GM19025 (cell line): ENCODE results near the gene ANKFY1.
A peak's percentile ranks its signal among the peaks of the same experiment; 100 is the strongest.
"Not testable (repeated sequence)": the region's sequence is repeated elsewhere in the genome, so short reads cannot be mapped to it uniquely, and the experiment has no call there.

ENCODE experiments used
- ATAC-seq: cut with Tn5 transposase; IDR thresholded peaks from one replicate; pipeline ENCODE4 v1.9.1; 2021; ENCODE audit warnings: mild to moderate bottlenecking, low read depth, moderate library complexity; ENCODE audit not compliant: unreplicated experiment

The ANKFY1 gene

GRCh38 chr17:4160294-4160859 is 103.4 kb downstream of the ANKFY1 start:
- no peak for ATAC-seq

DNA sequence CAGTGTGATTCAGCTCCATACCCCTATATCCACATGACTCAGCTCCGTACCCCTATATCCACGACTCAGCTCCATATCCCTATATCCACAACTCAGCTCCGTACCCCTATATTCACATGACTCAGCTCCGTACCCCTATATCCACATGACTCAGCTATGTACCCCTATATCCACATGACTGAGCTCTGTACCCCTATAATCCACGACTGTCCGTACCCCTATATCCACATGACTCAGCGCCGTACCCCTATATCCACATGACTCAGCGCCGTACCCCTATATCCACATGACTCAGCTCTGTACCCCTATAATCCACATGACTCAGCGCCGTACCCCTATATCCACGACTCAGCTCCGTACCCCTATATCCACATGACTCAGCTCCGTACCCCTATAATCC is 104.0 kb downstream of the ANKFY1 start:
- no peak for ATAC-seq

DNA sequence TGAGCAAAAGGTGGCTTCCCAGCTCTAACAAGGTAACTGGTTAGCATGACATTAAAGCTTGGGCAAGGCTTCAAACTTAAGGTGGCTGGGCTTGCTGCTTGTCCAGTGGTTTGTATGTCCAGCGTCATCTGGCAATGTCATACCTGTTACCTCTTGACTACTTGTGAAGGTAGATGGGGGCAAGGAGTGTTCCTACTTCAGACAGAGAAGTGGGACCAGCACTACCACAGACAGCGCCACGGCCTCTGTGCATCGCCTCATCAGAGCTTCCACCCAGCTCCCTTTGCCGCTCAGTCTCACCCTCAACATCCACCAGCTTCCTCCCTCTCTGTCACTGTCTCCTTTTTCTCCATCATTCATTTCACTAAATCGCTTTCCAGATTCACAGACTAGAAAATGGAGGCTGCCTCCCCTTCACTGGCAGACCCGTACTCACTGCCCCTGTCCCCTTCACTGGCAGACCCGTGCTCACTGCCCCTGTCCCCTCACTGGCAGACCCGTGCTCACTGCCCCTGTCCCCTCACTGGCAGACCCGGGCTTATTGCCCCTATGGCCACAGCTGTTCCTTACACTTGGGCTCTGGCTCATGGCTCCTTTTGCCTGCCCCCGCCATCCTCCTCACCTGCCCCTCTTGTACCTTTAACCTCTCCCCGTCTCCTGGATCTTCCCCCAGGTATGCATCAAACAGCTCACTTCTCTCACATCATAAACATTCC is 106.0 kb downstream of the ANKFY1 start:
- ATAC-seq: no peak

DNA sequence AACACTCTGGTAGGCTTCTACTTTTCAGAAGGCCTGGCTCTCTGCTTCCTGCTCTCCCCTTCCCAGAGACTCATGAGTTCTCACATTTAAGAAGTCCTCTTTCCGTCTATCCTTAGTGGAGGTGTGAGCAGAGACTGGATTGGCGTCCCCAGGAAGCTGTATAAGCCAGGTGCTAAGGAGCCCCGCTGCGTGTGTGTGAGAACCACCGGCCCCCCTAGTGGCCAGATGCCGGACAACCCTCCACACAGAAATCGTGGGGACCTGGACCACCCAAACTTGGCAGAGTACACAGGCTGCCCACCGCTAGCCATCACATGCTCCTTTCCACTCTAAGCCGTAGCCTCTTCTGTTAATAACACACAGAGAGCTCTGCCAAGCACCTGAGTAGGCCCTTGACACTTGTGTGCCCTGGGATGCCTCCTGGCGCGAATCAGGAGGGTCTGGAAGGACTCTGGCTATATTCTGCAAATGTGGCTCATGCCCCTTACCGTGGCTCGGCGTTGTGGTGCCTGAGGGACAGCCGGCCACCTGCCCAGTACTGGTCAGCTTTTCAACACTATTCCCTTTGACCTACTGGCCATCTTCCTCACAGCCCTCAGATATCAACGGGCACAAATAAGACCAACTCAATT is 106.9 kb downstream of the ANKFY1 start:
- ATAC-seq: no peak

- ATAC-seq: no peak
Observed at GRCh38 chr17:4155980-4156620, 107.7 kb downstream of the ANKFY1 start.

GRCh38 chr17:4154201-4154600 is 109.6 kb downstream of the ANKFY1 start:
- no peak for ATAC-seq

DNA sequence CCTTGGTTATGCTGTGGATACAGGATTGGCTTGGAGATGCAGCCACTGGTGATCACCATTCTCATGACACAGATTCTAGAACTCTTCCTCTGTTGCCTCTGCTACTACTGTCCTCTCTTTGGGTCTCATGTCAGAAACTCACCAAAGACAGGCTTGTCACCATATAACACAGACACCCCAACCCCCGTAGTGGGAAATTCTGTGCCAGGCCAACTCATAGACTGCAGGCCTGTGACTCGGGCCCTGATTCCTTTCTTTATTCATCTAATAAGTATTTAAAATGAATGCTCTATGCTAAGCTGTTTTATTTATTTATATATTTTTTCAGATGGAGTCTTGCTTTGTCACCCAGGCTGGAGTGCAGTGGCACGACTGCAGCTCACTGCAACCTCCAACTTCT is 111.3 kb downstream of the ANKFY1 start:
- no peak for ATAC-seq

DNA sequence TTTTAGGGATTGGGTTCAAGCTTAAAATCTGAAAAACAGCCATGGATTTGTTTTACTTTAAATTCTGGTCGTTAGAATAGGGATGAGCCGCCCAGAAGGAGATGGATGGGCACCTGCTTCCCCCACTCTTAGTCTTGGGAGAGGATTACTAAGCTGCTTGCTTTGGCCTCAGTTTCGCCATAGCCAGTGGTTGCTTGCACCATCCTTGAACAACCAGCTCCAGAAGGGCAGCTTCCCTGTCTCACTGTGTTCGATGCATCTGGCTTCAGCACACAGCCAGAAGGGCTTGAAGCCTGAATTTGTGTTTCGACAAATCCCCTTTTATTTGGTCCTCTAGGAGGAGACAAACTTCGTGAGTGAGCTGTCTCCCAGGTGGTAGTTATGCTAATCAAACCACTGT is 113.7 kb downstream of the ANKFY1 start:
- ATAC-seq: no peak

- no peak for ATAC-seq
Observed at GRCh38 chr17:4148611-4149308, 115.0 kb downstream of the ANKFY1 start.

DNA sequence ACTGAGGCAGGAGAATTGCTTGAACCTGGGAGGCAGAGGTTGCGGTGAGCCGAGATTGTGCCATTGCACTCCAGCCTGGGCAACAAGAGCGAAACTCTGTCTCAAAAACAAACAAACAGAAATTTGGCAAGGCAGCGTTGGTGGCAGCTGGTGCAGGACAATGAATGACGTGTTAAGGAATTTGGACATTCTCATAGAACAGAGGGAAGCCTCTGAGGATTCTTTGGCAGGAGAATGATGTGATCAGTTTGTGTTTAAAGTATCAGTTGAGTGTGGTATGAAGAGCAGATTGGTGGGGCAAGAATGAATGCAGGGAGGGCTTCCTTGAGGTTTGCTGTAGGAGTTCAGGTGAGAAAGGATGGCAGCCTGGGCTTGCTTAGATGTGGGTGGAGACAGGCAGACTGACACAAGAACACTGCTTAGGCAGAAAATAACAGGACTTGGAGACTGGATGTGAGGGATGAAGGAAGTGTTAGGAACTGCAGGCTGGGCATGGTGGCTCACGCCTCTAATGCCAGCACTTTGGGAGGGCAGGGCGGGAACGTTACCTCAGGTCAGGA is 115.9 kb downstream of the ANKFY1 start:
- ATAC-seq: no peak

GRCh38 chr17:4146641-4147040 is 117.1 kb downstream of the ANKFY1 start:
- no peak for ATAC-seq

- no peak for ATAC-seq
Observed at GRCh38 chr17:4144422-4144747, 119.4 kb downstream of the ANKFY1 start.

DNA sequence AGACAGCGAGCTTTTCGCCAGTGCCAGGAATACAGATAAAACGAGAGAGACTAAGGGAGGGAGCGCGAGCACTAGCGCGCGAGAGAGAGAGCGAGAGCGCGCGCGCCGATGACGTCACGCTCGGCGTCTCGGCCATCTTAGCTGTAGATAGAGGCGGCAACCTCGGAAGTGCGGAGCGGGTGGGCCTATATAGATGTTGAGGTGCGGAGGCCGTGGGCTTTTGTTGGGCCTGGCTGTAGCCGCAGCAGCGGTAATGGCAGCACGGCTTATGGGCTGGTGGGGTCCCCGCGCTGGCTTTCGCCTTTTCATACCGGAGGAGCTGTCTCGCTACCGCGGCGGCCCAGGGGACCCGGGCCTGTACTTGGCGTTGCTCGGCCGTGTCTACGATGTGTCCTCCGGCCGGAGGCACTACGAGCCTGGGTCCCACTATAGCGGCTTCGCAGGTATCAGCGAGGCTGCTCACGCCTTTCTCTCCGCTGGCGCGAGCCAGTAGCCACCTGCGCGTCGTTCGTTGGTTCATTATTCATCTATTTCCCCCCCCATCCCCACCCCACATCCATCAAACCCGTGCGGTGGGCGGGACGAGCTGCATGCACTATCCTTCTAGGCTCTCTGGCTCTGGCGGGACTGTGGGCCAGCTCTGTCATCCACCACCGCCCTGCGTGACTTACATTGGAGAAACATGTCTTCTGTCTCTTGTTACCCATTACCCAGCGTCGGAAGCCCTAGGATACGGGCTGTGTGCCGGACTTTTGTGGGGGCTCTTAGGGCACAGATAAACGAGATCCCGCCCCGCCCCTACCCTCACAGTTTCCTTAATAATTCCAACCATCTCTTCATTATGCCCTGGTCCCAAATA is 120.0 kb downstream of the ANKFY1 start:
- peak; percentile 58 for ATAC-seq

- ATAC-seq: peak; percentile 15
Observed at GRCh38 chr17:4142107-4142900, 121.5 kb downstream of the ANKFY1 start.

DNA sequence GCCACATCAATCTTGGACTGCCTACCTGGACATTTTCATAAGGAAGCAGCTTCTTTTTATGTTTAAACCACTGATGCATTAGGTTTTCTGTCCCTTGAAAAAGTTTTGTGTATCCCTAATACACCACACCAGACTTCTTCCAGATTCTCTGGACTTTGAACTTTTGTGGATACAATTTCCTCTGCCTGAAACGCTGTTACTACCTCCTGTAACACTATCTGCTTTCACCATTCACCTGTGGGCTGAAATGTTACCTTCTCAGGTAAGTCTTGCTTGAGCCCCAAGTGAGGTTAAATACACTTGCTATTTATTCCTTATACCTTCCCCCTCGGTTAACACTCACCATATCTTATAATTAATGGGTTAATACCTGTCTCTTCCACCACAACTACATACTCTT is 123.7 kb downstream of the ANKFY1 start:
- no peak for ATAC-seq

DNA sequence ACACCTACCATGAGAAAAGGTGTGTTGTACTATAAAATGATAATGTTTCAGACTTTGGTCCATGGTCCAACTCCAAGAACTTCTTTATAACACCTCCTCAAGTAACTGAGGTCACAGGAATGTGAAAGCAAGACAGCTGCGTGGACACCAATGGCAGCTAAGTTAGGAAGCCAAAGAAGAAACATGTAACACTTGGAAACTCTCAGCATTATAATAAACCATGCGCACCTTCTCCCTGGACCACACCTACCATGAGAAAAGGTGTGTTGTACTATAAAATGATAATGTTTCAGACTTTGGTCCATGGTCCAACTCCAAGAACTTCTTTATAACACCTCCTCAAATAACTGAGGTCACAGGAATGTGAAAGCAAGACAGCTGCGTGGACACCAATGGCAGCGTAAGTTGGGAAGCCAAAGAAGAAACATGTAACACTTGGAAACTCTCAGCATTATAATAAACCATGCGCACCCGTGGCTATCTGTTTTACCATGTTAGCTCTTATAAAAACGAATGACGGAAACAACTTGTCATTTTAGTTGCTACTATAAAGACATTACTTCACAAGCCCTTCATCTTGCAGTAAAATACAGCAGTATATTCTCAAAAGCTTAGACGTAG is 124.8 kb downstream of the ANKFY1 start:
- ATAC-seq: not testable (repeated sequence)

GRCh38 chr17:4136373-4136772 is 127.4 kb downstream of the ANKFY1 start:
- no peak for ATAC-seq

DNA sequence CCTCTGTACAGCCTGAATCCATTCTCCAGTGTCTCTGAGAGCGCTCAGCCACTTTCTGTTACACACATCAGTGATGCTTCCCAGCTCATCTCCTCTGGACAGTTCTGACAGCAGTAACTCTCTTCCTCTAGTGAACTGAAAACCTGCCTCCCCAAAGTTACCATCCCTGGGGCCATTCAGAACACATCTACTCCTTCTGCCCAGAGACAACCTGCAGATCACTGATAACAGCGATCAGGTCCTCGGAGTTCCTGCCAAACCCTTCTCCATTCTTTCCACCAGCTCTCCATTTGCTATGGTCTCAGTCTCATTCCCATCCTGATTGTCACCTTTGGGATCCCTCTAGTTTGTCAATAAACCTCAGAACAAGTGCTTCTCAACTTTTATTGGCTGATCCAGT is 128.3 kb downstream of the ANKFY1 start:
- no peak for ATAC-seq

DNA sequence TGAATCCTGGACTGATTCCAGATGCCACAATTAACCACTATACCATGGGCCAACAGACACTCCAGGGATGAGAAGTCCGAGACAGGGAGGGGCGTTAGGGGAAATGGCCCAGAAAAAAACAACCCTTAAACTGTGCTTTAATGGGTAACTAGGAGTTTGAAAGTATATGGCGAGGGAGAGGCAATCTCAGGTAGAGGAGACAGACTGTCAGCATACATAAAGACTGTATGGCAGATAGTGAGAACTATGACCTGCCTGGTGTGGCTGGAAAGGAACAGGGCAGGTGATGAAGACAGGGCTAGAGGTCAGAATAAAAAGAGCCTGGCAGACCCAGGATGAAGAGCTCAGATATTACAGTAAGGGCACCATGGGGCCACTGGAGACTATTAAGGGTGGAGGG is 129.1 kb downstream of the ANKFY1 start:
- ATAC-seq: no peak
